GM06990 (cell line): Measurements from ENCODE around the gene CCR4.

Experiments
- DNase-seq: peaks from one replicate; pipeline ENCODE4 v3.0.0-alpha.2; 2011; ENCODE audit not compliant: insufficient read length; ENCODE audit errors: extremely low read depth
- H3K27me3 ChIP-seq: replicated peaks from 2 replicates; pipeline ENCODE4 v1.6.0; 2011; ENCODE audit warnings: low read length; ENCODE audit not compliant: control insufficient read depth, insufficient read depth
- H3K36me3 ChIP-seq: 2 replicates; pipeline ENCODE4 v1.5.1; 2011; ENCODE audit warnings: low read length; ENCODE audit not compliant: control insufficient read depth, insufficient read depth
- H3K4me3 ChIP-seq: replicated peaks from 2 replicates; pipeline ENCODE4 v1.5.1; 2011; ENCODE audit warnings: low read depth, mild to moderate bottlenecking, control low read depth, low read length
- CTCF ChIP-seq: IDR thresholded peaks from 2 replicates; pipeline ENCODE4 v1.5.1; 2011; ENCODE audit warnings: low read length, control low read depth, mild to moderate bottlenecking, inconsistent platforms; ENCODE audit not compliant: insufficient read depth, poor library complexity, severe bottlenecking

Gene CCR4

GRCh38 chr3:33000691-33001385 lies 49.4 kb downstream of the CCR4 start:
- Histone ChIP-seq H3K4me3 (no peak overlapping the region), H3K27me3 (no peaks in the 10 kb centered on the region), H3K36me3 (peaks cover 2% of the 10 kb centered on the region)
- no peak for TF ChIP-seq CTCF
- DNase-seq: no peak

GRCh38 chr3:33001889-33002288 lies 50.4 kb downstream of the CCR4 start:
- no peak for TF ChIP-seq CTCF
- Histone ChIP-seq H3K27me3 (no peaks in the 10 kb centered on the region), H3K4me3 (no peak overlapping the region), H3K36me3 (peaks cover 2% of the 10 kb centered on the region)
- no peak for DNase-seq

DNA sequence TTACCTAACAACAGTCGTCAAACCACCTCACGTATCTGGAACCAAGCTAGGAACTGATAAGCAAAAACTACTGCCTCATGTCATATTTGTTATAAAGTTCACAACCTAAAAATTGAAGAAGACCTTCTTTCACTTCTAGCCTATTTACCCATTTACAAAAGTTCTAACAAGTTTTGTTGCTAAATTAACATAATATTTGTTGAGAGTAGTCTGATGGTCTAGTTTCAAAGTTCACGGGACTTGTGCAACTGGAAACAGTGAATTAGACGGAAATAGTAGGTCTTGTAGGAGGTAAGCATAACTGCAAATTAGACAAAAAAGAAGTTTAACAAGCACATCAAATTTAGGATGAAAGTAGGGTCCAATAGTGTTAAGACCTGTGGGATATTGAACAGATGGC lies 51.9 kb downstream of the CCR4 start:
- H3K4me3 ChIP-seq: no peak overlapping the region
- H3K36me3 ChIP-seq: peaks cover 2% of the 10 kb centered on the region
- TF ChIP-seq CTCF: no peak
- H3K27me3 ChIP-seq: no peaks in the 10 kb centered on the region
- DNase-seq: no peak

DNA sequence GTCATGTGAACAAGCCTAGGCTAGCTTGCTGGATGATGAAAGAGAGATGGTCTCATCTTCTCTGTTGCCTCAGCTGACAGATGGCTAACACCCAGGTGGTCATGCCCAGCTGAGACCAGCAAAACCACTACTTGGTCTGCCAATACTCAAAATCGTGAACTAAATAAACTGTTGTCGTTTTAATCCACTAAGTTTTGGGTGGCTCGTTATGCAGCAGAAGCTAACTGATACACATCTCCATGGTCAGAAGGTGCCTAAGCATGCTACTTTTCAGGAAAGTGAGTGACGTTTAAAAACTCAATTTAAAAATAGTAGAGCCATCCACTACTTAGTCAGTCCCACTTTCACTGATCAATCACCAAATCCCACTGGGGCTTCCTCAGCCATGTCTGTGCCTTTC lies 52.8 kb downstream of the CCR4 start:
- H3K27me3 ChIP-seq: no peaks in the 10 kb centered on the region
- TF ChIP-seq CTCF: no peak
- H3K4me3 ChIP-seq: no peak overlapping the region
- H3K36me3 ChIP-seq: peaks cover 2% of the 10 kb centered on the region
- DNase-seq: no peak

DNA sequence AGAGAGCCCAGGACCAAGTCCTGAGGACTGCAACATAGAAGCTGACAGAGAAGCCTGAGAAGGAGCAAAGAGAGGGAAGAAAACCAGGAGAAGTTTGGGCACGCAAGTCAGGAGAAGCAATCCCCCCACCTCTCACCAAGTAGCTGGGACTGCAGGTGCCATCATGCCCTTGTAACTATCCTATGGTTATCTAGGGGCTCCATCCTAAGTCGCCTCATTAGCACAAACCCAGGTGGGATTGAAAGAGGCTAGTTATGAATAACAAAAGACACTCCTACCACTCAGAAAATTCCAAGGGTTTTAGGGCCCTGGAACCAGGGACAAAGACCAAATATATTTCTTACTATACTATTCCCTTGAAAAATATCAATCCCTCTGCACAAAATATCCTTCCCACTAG lies 53.5 kb downstream of the CCR4 start:
- no peaks in the 10 kb centered on the region for H3K27me3 ChIP-seq
- no peak overlapping the region for H3K4me3 ChIP-seq
- TF ChIP-seq CTCF: no peak
- DNase-seq: no peak
- peaks cover 2% of the 10 kb centered on the region for H3K36me3 ChIP-seq
